8988T (cell line): Measurements from ENCODE around the gene POLR2F.

Experiments used
- DNase-seq: peaks from one replicate; pipeline ENCODE4 v3.0.0; 2011

Gene POLR2F

GRCh38 chr22:38009000-38009806 lies 55.7 kb downstream of the POLR2F start:
- no peak for DNase-seq

- no peak for DNase-seq
These were observed 59.1 kb downstream of the POLR2F start for GRCh38 chr22:38012604-38013072.

- DNase-seq, result no peak
These were observed 60.6 kb downstream of the POLR2F start for GRCh38 chr22:38014083-38014482.

GRCh38 chr22:38016182-38017151 lies 63.0 kb downstream of the POLR2F start:
- DNase-seq, result no peak

GRCh38 chr22:38017272-38017920 lies 63.9 kb downstream of the POLR2F start:
- DNase-seq, result no peak

- DNase-seq, result no peak
These were observed 64.7 kb downstream of the POLR2F start for GRCh38 chr22:38017939-38018885.
